Activated CD8-positive, alpha-beta memory T cell treated with anti-CD3 and anti-CD28 coated beads, Interleukin-2, amount 10 ng/mL, durations not matched to agents 7 days and 5 days (primary cell): ENCODE results near the gene LOXL3. TPM values are rescaled to one million over a fixed set of nuclear protein-coding genes. Genes with fewer than 3 reads are reported as not detected.
A peak's percentile ranks its signal among the peaks of the same experiment; 100 is the strongest.

ENCODE experiments used
- ATAC-seq: fragments of 150-1000 bp; cut with Tn5 transposase; one replicate; pipeline ENCODE4 v1.10.0; 2021; ENCODE audit warnings: moderate library complexity
- CTCF ChIA-PET: fragments of 350-600 bp; sonication (Branson Sonifier 250); formaldehyde crosslinking; loops from one replicate; lab custom pipeline; 2021; ENCODE audit warnings: antibody characterized with exemption; lab: Charles Lee
- DNase-seq: peaks from one replicate; pipeline ENCODE4 v3.0.0-alpha.2; 2020
- H3K27ac Mint-ChIP-seq: one replicate; pipeline ENCODE4 v1.8.0; 2021; ENCODE audit warnings: mild to moderate bottlenecking, mixed read lengths
- H3K27me3 Mint-ChIP-seq: one replicate; pipeline ENCODE4 v1.8.0; 2021; ENCODE audit warnings: mixed read lengths
- H3K36me3 Mint-ChIP-seq: one replicate; pipeline ENCODE4 v1.8.0; 2021; ENCODE audit warnings: mild to moderate bottlenecking, mixed read lengths
- H3K4me1 Mint-ChIP-seq: one replicate; pipeline ENCODE4 v1.8.0; 2021; ENCODE audit warnings: mixed read lengths
- H3K4me3 Mint-ChIP-seq: one replicate; pipeline ENCODE4 v1.8.0; 2021; ENCODE audit warnings: mild to moderate bottlenecking, moderate library complexity, mixed read lengths
- H3K9me3 Mint-ChIP-seq: one replicate; pipeline ENCODE4 v1.8.0; 2022; ENCODE audit warnings: low read depth, mixed read lengths
- total RNA-seq, 2 experiments: library from RNA; stranded (reverse); gene quantifications; one replicate each; pipeline ENCODE4 v1.2.3, GENCODE V29; 2021

LOXL3 gene
- total RNA-seq, 2 experiments from 2014 or later: 0.76 to 1.8 TPM

DNA sequence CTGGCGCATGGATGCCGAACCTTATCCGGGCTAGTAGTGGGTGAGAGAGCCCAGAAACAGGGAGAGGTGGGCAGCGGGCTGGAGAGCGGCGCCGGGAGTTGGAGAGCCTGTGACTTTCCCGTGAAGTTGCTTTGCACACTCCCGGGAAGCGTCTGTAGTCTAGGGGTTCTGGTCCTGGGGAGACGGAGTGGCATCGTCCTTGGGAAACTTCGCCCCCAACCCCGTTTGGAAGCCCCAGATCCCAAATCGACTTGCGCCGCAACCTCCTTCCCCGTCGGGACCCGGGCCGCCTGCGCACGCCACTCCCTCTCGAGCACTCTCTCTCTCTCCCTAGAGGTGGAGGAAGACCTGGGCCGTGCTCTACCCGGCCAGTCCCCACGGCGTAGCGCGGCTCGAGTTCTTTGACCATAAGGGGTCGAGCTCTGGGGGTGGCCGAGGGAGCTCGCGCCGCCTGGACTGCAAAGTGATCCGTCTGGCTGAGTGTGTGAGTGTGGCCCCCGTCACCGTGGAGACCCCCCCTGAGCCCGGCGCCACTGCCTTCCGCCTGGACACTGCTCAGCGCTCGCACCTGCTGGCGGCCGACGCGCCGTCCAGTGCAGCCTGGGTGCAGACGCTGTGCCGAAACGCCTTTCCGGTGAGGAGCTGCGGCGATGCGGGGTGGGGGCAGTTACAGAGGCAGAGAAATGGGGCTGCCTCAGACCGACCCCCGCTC, 1.2 kb upstream of the LOXL3 start:
- peak; percentile 63 for ATAC-seq
- CTCF ChIA-PET: interaction anchor here (0.8 to 15.0 kb wide), 5 partner anchors 12 to 32 kb away, joined by 3 to 124 read pairs (median 3); no protein-coding TSS in a partner anchor
- H3K4me1 Mint-ChIP-seq: peaks cover 32% of the 10 kb centered on the region

DNA sequence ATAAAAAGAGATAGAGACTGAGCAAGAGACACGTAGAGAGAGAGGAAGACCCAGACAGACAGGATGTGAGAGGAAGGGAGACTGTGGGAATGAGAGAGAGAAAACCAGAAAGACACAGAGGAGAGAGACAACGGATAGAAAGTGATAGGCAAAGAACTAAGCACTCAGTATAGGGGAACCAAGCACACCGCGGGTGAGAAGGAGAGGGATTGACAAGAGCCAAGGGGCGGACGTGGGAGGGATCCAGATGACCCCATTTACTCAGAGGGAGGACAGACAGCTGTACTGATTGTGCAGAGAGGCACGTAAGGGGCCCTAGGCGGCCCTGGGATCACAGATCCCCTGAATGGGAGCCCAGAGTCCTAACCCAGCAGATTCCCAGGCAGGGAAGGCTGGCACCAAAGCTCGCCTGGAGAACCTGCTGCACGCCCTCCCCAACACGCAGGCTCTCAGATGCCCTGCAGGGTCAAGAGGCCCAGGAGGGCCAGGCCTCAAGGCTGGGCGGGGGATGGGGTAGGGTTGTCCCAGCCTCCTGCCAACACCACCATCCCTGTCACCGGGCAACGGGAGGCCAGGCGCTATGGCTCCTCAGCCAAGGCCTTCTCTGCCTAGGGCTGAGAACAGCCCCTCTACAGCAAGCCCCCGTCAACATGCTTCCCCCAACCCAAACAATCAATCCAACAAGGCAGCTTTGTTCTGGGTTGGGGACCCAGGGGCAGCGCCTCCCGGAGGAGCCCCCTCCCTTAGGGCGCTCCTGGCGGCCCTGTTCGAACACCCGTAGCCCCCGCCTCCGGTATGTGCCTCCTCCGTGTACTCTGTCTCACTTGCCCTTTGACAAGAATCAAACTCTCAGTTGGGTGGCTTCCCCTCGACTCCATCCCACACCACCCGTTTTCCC, 579 bp downstream of the LOXL3 start:
- Mint-ChIP-seq H3K27me3 (peaks cover 27% of the 10 kb centered on the region), H3K36me3 (peaks cover 10% of the 10 kb centered on the region), H3K9me3 (no peaks in the 10 kb centered on the region), H3K4me3 (peak overlapping the region; percentile 46), H3K27ac (peak overlapping the region; percentile 74), H3K4me1 (peaks cover 43% of the 10 kb centered on the region)
- DNase-seq: no peak
- no peak for ATAC-seq
- CTCF ChIA-PET: interaction anchor here (0.6 to 15.0 kb wide), 4 partner anchors 34 to 266 kb away, joined by 3 to 124 read pairs (median 4); partner anchors contain the start of genes CCDC142 and TTC31

More for the DNA sequence above, 1.2 kb upstream of the LOXL3 start:
- Mint-ChIP-seq H3K27me3 (peaks cover 13% of the 10 kb centered on the region), H3K36me3 (peaks cover 10% of the 10 kb centered on the region), H3K9me3 (no peaks in the 10 kb centered on the region), H3K4me3 (peak overlapping the region; percentile 91), H3K27ac (peak overlapping the region; percentile 96)
- DNase-seq: peak; percentile 64

DNA sequence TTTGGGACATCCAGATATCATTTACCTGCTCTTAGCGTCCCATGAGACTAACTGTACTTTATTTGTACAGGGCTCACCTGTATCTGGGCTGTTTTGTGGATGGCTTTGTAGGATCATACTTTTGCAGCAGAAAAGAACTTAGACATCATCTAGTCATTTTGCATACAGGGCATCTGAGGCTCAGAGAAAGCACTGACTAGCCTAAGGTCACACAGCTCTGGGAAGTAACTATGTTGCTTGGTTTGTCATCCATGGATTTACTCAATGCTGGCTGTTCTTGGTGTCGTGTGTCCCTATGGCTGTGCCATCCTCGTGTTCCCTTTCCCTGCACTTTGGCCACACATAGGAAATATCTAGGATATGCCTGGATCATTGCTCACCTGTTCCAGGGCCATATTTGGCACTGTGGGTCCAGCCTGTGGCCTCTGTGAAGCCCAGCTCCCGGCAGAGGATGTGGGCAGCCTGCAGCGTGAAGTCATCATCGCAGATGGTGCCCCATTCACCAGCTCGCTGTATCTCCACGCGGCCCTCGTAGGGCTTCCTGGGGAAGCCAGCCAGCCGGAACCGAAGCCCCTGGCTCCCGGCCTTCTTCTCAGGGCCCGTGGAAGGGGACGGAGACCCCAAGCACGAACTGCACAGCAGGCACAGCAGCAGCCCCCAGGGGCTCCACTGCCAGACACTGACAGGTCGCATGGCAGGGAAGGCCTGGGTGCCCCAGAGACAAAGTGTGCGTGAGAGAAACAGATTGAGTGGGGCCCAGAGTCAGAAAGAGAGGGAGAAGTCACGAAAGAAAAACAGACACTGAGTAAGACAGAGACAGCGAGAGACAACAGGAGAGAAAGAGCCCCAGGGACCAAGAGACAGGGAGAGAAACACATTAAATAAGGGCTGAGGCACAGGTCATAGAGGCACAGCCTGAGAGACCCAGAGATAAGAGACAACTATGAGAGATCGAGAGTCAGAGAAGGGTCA, 1.5 kb downstream of the LOXL3 start:
- peak overlapping the region; percentile 46 for H3K4me3 Mint-ChIP-seq
- peaks cover 44% of the 10 kb centered on the region for H3K4me1 Mint-ChIP-seq
- peaks cover 8% of the 10 kb centered on the region for H3K36me3 Mint-ChIP-seq
- peak overlapping the region; percentile 74 for H3K27ac Mint-ChIP-seq
- no peak for ATAC-seq
- no peak for DNase-seq
- peaks cover 35% of the 10 kb centered on the region for H3K27me3 Mint-ChIP-seq
- CTCF ChIA-PET: interaction anchor here (0.6 to 15.0 kb wide), 6 partner anchors 18 to 78 kb away, joined by 3 to 124 read pairs (median 5); partner anchors contain the start of genes CCDC142 and TTC31
- no peaks in the 10 kb centered on the region for H3K9me3 Mint-ChIP-seq

DNA sequence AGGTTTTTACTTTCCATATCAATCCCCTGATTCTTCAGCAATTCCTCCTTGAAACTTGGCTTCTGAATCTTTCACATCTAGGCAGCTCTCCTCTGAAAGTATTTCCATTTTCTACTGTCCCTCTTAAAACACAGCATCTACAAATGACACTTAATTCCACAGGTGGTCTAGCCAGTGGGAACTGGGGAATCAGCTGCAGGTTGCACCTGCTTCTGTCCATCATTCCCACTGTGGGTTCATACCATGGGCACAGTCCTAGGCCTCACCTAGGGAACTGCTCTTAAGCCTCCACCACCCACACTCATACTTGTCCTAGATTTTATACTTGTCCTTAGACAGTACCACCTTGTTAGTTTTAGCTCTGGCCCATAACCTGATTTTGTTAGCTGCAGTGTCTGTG, 2.2 kb downstream of the LOXL3 start:
- peaks cover 5% of the 10 kb centered on the region for H3K36me3 Mint-ChIP-seq
- no peaks in the 10 kb centered on the region for H3K9me3 Mint-ChIP-seq
- CTCF ChIA-PET: interaction anchor here (0.8 to 15.0 kb wide), 6 partner anchors 13 to 68 kb away, joined by 3 to 124 read pairs (median 5); partner anchors contain the start of genes AUP1, CCDC142, HTRA2 and TTC31
- H3K27me3 Mint-ChIP-seq: peaks cover 37% of the 10 kb centered on the region
- no peak for DNase-seq
- no peak overlapping the region for H3K27ac Mint-ChIP-seq
- H3K4me1 Mint-ChIP-seq: peaks cover 43% of the 10 kb centered on the region
- no peak overlapping the region for H3K4me3 Mint-ChIP-seq
- ATAC-seq: no peak

GRCh38 chr2:74550231-74550630, 3.5 kb downstream of the LOXL3 start:
- Mint-ChIP-seq H3K4me3 (peak overlapping the region; percentile 2), H3K27ac (no peak overlapping the region), H3K9me3 (no peaks in the 10 kb centered on the region), H3K27me3 (peaks cover 49% of the 10 kb centered on the region), H3K36me3 (peaks cover 2% of the 10 kb centered on the region), H3K4me1 (peaks cover 34% of the 10 kb centered on the region)
- DNase-seq (no peak), ATAC-seq (no peak)
- CTCF ChIA-PET: interaction anchor here (1.4 to 15.0 kb wide), 3 partner anchors 12 to 36 kb away, joined by 3 to 124 read pairs (median 20); no protein-coding TSS in a partner anchor

DNA sequence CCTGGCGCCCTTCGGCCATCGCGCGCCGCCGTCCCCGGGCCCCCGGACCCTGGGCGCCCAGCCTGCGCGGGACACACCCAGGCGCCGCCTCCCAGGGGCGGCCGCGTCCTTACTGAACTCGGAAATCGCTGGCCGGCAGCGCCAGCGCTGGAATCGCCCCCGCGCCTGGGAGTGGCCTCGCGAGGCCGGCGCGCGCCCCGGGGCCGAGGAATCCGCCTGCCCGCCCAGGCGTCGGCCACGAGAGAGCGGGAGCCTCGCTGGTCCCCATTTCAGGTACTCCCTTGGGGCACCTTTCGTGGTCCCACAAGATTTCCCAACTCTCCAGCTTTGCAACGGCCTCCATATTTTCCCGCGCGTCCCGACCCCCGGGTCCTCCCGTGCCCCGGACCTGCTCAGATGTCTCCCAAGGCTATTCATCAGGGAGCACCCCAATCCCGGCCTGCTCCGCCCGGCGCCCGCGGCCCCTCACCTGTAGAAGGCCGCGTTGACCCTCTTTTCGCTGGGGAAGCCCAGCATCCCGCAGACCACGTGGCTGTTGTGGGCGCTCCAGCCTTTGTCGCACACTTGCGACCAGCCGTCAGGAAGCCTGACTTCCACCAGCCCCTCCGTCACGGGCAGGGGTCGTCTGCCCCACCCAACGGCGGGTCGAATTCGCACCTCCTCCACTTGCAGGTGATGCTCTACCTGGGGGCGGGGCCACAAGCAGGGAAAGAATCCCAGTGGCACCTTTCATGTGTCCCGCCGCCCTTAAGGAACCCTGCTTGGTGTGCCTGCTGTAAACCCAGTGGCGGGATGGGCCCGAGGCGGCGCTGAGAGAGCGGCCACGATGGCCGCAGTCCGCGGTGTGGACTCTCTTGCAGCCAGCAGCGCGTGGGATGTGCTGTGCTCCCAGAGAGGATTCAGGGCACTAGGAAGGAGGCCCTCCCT, 4.6 kb downstream of the LOXL3 start:
- Mint-ChIP-seq H3K4me3 (peak overlapping the region; percentile 51), H3K9me3 (no peaks in the 10 kb centered on the region), H3K4me1 (peaks cover 34% of the 10 kb centered on the region), H3K27ac (no peak overlapping the region), H3K36me3 (no peaks in the 10 kb centered on the region), H3K27me3 (peaks cover 59% of the 10 kb centered on the region)
- DNase-seq: no peak
- CTCF ChIA-PET: interaction anchor here (1.4 to 15.0 kb wide), 3 partner anchors 10 to 38 kb away, joined by 3 to 124 read pairs (median 20); no protein-coding TSS in a partner anchor
- peak; percentile 68 for ATAC-seq

- Mint-ChIP-seq H3K9me3 (no peaks in the 10 kb centered on the region), H3K27ac (no peak overlapping the region), H3K27me3 (peaks cover 62% of the 10 kb centered on the region), H3K4me3 (peak overlapping the region; percentile 60), H3K36me3 (no peaks in the 10 kb centered on the region), H3K4me1 (peaks cover 30% of the 10 kb centered on the region)
- DNase-seq (no peak), ATAC-seq (no peak)
- CTCF ChIA-PET: interaction anchor here (0.8 to 15.0 kb wide), 3 partner anchors 10 to 38 kb away, joined by 3 to 124 read pairs (median 3); no protein-coding TSS in a partner anchor
These were observed 5.3 kb downstream of the LOXL3 start for GRCh38 chr2:74548285-74548899.

DNA sequence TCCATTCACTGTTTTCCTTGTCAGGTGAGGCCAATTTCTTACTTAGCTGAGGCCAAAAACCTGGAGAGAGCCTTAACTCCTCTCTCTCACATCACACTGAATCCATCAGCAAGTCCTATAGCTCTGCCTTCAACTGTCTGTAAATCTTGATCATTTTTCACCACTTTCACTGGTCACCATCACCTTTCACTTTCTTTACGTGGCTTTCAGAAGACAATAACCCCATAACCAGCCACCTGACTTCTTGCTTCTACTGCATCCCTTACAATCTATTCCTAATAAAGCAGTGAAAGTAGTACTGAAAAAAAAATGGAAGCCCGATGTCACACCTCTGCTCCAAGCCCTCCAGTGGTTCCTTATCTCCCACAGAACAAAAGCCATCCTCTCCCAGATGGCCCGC, 7.7 kb downstream of the LOXL3 start:
- no peak overlapping the region for H3K4me3 Mint-ChIP-seq
- peaks cover 16% of the 10 kb centered on the region for H3K4me1 Mint-ChIP-seq
- no peaks in the 10 kb centered on the region for H3K9me3 Mint-ChIP-seq
- no peaks in the 10 kb centered on the region for H3K36me3 Mint-ChIP-seq
- no peak overlapping the region for H3K27ac Mint-ChIP-seq
- no peak for DNase-seq
- H3K27me3 Mint-ChIP-seq: peaks cover 69% of the 10 kb centered on the region
- CTCF ChIA-PET: interaction anchor here (1.1 to 15.0 kb wide), 4 partner anchors 14 to 41 kb away, joined by 3 to 124 read pairs (median 4); partner anchors contain the start of gene HTRA2
- no peak for ATAC-seq

GRCh38 chr2:74544634-74545033, 9.1 kb downstream of the LOXL3 start:
- no peaks in the 10 kb centered on the region for H3K36me3 Mint-ChIP-seq
- peaks cover 57% of the 10 kb centered on the region for H3K27me3 Mint-ChIP-seq
- no peak overlapping the region for H3K4me3 Mint-ChIP-seq
- no peak overlapping the region for H3K27ac Mint-ChIP-seq
- CTCF ChIA-PET: interaction anchor here (1.0 to 15.0 kb wide), 5 partner anchors 13 to 295 kb away, joined by 3 to 124 read pairs (median 4); partner anchors contain the start of gene DQX1
- H3K9me3 Mint-ChIP-seq: no peaks in the 10 kb centered on the region
- DNase-seq: no peak
- H3K4me1 Mint-ChIP-seq: peaks cover 14% of the 10 kb centered on the region
- ATAC-seq: no peak

GRCh38 chr2:74542978-74543377, 10.8 kb downstream of the LOXL3 start:
- peaks cover 56% of the 10 kb centered on the region for H3K27me3 Mint-ChIP-seq
- H3K4me1 Mint-ChIP-seq: peaks cover 19% of the 10 kb centered on the region
- ATAC-seq: no peak
- no peak for DNase-seq
- CTCF ChIA-PET: interaction anchor here (1.5 to 15.0 kb wide), 2 partner anchors 11 to 44 kb away, joined by 7 to 124 read pairs; no protein-coding TSS in a partner anchor
- H3K9me3 Mint-ChIP-seq: no peaks in the 10 kb centered on the region
- H3K4me3 Mint-ChIP-seq: no peak overlapping the region
- no peaks in the 10 kb centered on the region for H3K36me3 Mint-ChIP-seq
- no peak overlapping the region for H3K27ac Mint-ChIP-seq

DNA sequence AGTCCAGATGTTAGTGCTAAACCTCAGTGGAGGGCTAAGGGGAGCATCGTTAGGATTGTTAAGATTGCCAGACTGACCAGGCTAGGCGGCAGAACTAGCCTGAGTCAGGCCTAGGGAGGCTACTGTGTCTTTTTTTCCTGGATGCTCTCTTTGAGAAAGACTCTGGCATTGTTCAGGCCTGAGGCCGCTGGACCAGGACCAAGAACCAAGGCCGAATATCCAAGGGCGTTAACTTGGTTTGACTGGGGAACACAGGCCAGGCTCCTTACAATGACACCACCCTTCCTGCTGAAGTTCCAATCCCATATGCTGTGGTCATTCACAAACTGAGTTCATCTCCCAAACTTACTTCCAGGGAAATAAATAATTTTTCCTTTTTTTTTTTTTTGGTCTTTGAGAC, 13.5 kb downstream of the LOXL3 start:
- CTCF ChIA-PET: interaction anchor here (0.7 to 1.3 kb wide), 2 partner anchors 30 to 45 kb away, joined by 3 to 5 read pairs; no protein-coding TSS in a partner anchor
- peaks cover 19% of the 10 kb centered on the region for H3K4me1 Mint-ChIP-seq
- no peaks in the 10 kb centered on the region for H3K9me3 Mint-ChIP-seq
- peaks cover 42% of the 10 kb centered on the region for H3K27me3 Mint-ChIP-seq
- H3K27ac Mint-ChIP-seq: no peak overlapping the region
- ATAC-seq (no peak), DNase-seq (no peak)
- no peaks in the 10 kb centered on the region for H3K36me3 Mint-ChIP-seq
- no peak overlapping the region for H3K4me3 Mint-ChIP-seq
